Measurements from ENCODE around the gene MIR17HG. TPM values are rescaled to one million over a fixed set of nuclear protein-coding genes. Genes with fewer than 3 reads are reported as not detected.

MIR17HG gene
- total RNA-seq, 2 donors from 2014 or later = 1.7 to 2.6 TPM

- intact Hi-C loops (cut with DNase I) = no loop called here
- ATAC-seq = no peak
- no peak for DNase-seq
Measured at GRCh38 chr13:91400671-91401070, 53.2 kb downstream of the MIR17HG start.

GRCh38 chr13:91401920-91402319 is 54.4 kb downstream of the MIR17HG start:
- intact Hi-C loops (cut with DNase I) = no loop called here
- ATAC-seq (no peak), DNase-seq (no peak)

Other genes starting within 250 kb of the MIR17HG start
- 1 to 10 TPM; 1.8 to 3.0 TPM for gene GPC5, start 50.9 kb downstream of the MIR17HG start, total RNA-seq